GM12872 (cell line): Measurements from ENCODE around the gene DEF6.

Source experiments
- CTCF ChIP-seq: IDR thresholded peaks from 3 replicates; pipeline ENCODE4 v1.5.1; 2011; ENCODE audit warnings: low read depth, mild to moderate bottlenecking, low read length, moderate library complexity; ENCODE audit not compliant: insufficient read depth

DEF6 gene

GRCh38 chr6:35366204-35366596 is 68.6 kb downstream of the DEF6 start:
- TF ChIP-seq CTCF: no peak

- TF ChIP-seq CTCF: no peak
These were observed 70.0 kb downstream of the DEF6 start for GRCh38 chr6:35367646-35368037.

GRCh38 chr6:35368038-35368887 is 70.6 kb downstream of the DEF6 start:
- TF ChIP-seq CTCF: no peak

- TF ChIP-seq CTCF: no peak
These were observed 72.6 kb downstream of the DEF6 start for GRCh38 chr6:35370124-35370741.

- TF ChIP-seq CTCF: no peak
These were observed 73.3 kb downstream of the DEF6 start for GRCh38 chr6:35370785-35371493.
